C4-2B (cell line): Measurements from ENCODE around the gene CALD1.

ENCODE experiments used
- CTCF ChIP-seq: fragments of 450-650 bp; conservative IDR thresholded peaks from 2 replicates; pipeline ENCODE4 v1.5.1; 2017; ENCODE audit warnings: mild to moderate bottlenecking
- ZFX ChIP-seq: fragments of 450-650 bp; IDR thresholded peaks from 2 replicates; pipeline ENCODE4 v1.6.1; 2017

DNA sequence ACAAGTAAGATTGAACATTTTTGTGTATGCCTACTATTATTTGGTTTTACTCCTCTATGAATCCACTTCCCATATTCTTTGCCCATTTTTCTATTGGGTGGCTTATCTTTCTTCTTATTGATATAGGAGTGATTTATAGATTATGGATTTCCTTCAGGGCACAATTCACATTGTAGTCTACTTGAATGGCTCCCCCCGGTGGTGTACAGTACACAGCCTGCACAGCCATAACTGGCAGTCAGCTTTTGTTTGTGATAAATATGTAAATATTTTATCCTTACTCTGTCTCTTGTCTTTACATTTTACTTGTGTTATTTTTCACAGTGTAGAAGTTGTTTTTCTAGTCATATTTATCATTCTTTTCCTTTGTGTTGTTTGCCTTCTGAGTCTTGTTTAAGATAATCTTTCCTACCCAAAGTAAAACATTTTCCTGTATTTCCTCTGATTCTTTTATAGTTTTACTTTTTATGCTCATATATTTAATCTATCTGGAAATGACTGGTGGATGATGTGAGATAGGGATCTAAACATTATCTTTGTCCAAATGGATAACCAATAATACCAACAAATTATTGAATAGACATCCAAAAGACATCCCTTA, 23.9 kb upstream of the CALD1 start:
- peak; percentile 70 for TF ChIP-seq CTCF
- no peak for TF ChIP-seq ZFX
